ENCODE measurements around the gene AARSD1.
A peak's percentile ranks its signal among the peaks of the same experiment; 100 is the strongest.
"Not testable (repeated sequence)": the region's sequence is repeated elsewhere in the genome, so short reads cannot be mapped to it uniquely, and the experiment has no call there.

AARSD1 gene

DNA sequence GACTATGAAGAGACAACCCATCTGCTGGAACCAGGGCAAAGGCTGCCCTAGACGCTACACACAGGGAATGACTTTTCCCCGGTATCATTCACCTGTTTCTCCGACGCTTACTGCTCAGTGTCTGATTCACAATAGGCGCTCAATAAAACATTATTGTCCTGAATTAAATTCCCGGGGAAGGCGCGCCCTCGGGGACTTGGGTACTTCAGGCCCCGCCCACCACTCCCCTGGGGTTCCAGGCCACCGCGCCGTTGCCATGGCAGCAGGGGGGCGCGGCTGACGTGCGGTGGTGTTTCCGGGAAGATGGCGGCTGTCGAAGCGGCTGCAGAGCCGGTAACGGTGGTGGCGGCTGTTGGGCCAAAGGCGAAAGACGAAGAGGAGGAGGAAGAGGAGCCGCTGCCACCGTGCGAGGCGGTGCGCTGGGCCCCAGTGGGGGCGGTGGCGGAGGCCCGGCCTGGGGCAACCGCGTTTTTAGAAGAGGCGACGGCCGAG lies 16.1 kb upstream of the AARSD1 start, which contains the start of gene RUNDC1:
TSS of gene RUNDC1 (plus strand) at position 292 of the 492 bp plus-strand sequence. CDS start at position 304, 12 bp downstream.
- peak; percentile 77 for DNase-seq

DNA sequence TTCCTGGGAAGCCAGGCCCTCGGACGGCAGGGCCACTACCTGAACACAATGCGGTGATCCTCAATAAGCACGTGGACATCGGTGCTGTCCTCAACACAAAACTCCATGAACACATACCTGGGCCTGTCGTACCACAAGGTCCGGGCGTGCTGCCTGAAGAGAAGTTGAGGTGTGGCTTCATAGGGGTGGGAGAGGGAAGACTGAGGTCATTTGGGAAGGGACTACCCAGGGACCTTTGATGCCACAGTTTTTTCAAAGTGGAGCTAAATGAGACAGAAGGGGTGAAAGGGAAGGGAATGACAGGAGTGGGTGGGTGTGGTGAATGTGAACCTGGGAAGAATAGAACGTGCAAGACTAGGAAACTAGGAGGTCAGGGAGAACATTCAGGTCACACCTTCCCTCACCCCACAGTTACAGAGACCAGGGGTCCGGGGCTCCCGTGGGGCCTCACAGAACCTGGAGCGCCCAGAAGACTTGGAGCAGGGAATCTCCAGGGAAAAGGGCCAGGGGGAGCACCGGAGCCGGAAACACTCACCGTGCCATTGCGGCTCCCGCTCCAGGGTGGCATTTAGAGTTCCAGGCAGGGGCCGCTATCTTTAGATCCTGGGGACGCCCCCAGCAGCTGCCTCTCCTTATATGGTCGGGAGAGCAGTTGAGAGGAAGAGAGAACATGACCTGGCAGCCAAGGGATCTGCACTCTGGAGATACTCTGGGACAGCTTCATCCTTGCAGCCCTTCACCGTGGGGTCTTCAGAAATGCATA lies 15.4 kb upstream of the AARSD1 start, which contains the start of gene PTGES3L:
TSS of gene PTGES3L (minus strand) at position 570 of the 763 bp plus-strand sequence. CDS start at position 543, 27 bp downstream.
- peak; percentile 73 for DNase-seq

DNA sequence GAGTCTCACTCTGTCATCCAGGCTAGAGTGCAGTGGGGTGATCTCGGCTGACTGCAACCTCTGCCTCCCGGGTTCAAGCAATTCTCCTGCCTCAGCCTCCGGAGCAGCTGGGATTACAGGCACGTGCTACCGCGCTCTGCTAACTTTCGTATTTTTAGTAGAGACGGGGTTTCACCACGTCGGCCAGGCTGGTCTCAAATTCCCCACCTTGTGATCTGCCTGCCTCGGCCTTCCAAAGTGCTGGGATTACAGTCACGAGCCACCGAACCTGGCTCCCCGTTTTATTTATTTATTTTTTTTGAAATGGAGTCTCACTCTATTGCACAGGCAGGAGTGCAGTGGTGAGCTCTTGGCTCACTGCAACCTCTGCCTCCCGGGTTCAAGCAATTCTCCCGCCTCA lies 11.4 kb upstream of the AARSD1 start:
- not testable (repeated sequence) for DNase-seq

DNA sequence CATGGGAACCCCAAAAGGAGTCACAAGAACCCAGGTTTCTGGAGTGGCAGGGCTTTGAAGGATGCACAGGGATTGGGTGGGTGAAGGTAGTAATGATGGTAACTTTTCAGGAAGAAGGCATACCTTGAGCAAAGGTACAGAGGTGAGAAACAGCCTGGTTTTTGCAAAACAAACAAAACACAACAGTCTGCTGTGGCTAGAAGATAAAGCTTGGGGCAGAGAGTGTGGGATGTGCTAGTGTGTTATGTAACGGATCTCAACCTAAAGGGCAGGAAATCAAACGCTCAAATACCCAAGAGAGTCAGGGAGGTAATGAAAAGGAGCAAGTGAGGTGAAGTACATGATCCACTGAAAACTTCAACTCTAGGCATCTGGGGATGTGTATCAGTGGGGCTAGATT lies 11.0 kb upstream of the AARSD1 start:
- no peak for DNase-seq

DNA sequence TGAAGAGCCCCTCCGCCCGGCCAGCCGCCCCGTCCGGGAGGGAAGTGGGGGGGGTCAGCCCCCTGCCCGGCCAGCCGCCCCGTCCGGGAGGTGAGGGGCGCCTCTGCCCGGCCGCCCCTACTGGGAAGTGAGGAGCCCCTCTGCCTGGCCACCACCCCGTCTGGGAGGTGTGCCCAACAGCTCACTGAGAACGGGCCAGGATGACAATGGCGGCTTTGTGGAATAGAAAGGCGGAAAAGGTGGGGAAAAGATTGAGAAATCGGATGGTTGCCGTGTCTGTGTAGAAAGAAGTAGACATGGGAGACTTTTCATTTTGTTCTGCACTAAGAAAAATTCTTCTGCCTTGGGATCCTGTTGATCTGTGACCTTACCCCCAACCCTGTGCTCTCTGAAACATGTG lies 9.1 kb upstream of the AARSD1 start:
- not testable (repeated sequence) for DNase-seq

DNA sequence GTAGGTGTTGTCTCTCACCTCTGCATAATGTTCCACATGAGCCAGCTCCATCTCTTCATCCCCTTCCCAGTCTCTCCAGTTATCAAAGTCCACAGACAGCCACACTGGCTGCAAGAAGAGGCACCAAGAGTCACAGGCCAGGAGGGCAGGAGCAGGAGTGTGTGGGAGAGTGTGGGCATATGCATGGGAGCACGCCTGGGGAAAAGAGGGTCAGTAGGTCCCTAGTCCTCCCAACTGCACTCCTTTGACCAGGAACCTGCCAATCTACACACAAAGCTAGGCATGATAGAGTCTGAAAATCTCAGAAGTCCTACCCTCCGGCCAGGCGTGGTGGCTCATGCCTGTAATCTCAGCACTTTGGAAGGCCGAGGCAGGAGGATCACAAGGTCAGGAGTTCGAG lies 7.3 kb upstream of the AARSD1 start:
- no peak for DNase-seq

GRCh38 chr17:42969001-42969581 lies 4.8 kb upstream of the AARSD1 start:
- no peak for DNase-seq

DNA sequence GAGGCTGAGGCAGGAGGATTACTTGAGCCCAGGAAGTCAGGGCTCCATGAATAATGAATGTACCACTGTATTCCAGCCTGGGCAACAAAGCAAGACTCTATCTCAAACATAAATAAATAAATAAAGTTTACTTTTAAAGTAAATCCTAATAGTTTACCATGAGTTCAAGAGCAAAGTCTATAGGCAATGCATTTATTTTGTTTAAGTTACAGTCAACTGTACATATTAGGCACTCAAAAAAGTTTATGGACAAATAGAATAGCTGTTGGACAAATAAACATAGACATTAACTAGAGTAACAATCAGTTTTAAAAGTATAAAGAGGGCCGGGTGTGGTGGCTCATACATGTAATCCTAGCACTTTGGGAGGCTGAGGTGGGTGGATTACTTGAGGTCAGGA lies 3.7 kb upstream of the AARSD1 start:
- DNase-seq, result no peak

DNA sequence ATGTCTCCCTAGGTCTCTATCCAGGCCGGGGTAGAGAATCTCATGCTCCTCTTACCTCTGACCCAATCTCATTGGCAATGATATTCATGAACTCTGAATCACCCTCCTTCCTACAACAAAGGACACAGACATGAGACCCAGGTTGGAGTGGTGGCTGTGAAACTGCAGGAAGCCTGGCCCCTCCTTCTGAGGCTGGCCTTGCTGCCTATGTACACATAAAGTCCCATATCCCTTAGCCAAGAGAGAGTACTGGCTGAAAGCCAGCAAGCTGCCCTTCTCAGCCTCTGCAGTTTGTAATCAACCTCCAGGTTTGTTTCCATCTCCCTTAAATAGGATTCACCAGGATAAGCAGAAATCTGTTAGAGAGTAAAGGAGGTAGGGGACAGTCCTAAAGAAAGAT lies 10.6 kb downstream of the AARSD1 start:
- DNase-seq, result no peak

GRCh38 chr17:42950044-42950783 lies 14.0 kb downstream of the AARSD1 start:
- no peak for DNase-seq

- DNase-seq, result no peak
Observed at GRCh38 chr17:42946812-42947211, 17.4 kb downstream of the AARSD1 start.

DNA sequence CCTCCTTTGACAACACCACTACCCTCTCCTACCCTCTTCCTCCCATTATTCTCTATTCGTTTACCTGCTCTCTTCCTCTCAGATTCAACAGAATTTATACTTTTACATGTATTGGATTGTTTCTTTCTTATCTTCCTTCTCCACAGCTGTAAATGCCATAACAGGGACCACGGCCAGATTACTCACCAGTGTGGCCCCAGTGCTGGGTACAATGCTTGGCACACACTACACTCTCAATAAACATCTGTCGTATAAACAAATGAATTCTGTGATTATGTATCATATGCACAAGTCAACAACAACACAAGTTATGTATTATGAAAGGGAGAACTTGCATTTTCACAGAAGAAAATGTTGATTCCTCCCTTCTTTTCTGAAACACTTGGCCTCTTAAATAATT lies 20.0 kb downstream of the AARSD1 start:
- DNase-seq, result no peak

DNA sequence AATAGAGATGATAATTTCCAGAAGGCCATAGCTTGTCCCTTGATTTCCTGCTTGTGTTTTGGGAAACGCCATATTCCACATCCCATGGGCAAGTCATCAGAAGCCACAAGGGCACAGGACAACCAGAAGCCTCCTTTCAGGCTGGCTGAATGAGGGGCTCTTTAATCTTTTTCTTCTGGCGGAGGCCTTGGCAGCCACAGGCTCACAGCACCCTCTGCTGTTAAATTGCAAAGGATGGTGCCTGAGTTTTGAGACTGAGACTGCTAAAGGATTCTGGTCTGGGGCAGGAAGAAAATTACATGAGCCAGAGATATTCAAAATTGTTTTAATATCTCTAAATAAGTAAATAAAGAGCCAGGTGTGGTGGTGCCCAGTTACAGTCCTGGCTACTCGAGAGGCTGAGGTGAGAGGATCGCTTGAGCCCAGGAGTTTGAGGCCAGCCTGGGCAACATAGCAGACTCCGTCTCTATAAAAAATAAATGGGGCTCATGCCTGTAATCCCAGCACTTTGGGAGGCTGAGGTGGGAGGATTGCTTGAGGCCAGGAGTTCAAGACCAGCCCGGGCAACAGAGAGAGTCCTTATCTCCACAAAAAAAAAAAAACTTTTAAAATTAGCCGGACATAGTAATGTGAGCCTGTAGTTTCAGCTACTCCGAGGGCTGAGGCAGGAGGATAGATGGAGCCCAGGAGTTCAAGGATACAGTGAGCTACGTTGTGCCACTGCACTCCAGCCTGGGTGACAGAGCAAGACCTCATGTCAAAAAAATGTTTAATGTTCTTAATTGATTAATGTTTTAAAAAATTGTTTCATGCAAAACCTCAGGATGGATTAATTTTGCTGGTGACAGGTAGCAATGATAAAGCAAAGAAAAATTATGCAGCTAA lies 26.3 kb downstream of the AARSD1 start:
- DNase-seq, result peak; percentile 61

DNA sequence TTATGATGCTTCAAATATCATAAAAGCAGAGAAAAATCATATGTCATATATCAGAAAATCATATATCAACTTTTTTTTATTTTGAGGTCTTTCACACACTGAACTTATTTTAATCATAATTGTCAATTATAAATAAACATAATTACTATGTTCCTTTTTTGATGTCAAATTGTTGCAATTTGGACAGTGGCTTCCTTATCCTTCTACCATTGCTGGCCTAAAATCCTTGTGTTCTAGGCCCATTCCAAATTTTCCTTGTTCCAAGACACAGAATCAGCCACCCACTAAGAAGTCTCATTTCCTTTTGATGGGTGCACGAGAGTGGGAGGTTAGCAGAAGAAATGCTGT lies 34.8 kb downstream of the AARSD1 start:
- DNase-seq, result no peak

DNA sequence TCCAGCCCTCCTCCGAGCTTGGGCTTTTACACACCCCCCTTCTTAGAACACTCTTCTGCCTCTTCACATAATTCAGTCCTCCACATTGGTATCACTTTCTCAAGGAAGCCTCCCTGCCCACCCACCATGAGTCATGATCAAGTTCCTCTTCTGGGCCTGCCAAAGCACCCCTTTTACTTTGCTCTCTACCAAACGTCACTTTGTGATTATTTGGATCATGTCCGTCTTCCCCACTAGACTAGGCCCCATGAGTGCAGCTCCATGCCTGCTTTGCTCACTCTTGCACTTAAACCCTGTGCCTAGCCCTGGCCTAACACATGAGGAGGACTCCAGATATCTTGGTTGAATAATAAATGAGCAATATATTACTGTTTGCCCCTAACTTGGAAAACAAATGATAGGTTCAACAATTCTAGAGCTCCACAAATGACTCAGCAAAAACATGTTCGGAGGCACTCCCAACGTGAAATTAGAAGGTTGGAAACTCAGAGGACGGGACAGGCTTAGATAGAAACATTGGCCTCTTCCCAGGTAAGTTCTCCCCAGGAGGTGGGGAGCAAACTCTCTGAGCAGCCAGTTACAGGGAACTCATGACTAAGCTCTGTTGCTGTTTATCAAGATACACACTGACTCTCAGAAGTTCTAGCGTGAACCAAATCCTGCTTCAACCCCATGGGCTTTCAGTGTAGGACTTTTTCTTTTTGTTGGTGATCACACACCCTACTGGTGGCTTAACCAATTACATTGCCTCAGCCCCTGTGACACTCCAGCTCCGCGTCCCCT lies 35.3 kb downstream of the AARSD1 start:
- peak; percentile 47 for DNase-seq

- DNase-seq, result no peak
Observed at GRCh38 chr17:42924891-42925290, 39.4 kb downstream of the AARSD1 start.

- not testable (repeated sequence) for DNase-seq
Observed at GRCh38 chr17:42923472-42923871, 40.8 kb downstream of the AARSD1 start.

- DNase-seq, result no peak
Observed at GRCh38 chr17:42922294-42922693, 42.0 kb downstream of the AARSD1 start.

DNA sequence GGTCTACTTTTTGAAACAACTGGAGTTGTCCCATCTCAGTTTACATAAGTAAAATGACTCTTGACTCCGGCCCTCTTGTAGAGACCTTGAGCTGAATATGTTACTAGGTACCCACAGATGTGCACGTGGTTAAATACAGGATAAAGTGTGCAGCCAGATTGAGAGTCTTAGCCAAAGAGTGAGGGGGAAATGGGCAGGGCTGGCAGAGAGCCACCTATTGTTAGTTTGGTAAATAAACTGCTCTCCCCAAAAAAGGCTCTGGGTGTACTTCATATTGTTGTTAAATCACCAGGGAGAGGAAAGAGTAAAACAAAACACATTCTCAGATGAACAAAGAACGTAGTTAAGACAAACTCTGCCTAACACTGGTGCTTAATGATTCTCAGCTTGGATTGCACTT lies 43.3 kb downstream of the AARSD1 start:
- DNase-seq, result peak; percentile 29

DNA sequence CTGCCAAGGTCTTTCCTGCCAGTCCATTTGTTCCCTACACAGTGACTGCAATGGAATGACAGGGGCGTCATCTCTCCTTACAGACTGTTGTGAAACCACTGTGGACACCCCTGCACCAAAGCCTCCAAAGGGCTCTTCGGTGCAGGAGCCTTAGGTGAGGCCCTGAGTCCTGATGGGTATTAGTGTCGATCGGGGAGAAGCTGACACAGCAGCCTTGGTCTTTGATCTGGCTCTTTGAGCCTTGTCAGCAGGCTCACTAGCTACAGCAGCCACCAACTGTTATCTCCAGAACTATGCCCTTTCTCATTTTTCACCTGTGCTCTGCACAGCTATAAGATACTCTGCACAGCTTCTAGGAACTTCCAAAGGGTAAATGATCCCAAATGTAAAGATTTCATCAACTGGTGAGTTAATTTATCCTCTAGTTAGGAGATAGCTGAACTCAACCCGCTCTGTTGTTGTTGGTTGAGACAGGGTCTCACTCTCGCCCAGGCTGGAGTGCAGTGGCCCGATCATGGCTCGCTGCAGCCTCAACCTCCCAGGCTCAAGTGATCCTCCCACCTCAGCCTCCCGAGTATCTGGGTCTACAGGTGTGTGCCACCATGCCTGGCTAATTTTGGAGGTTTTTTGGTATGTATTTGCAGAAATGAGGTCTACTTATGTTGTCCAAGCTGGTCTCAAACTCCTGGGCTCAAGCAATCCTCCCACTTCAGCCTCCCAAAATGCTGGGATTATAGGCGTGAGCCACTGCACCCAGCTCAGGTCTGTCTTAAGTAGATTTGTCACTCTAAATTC lies 44.0 kb downstream of the AARSD1 start:
- DNase-seq, result peak; percentile 22

- DNase-seq, result not testable (repeated sequence)
Observed at GRCh38 chr17:42919522-42920077, 44.7 kb downstream of the AARSD1 start.
